GM12891 (cell line): ENCODE measurements around the gene TFAM.

Source experiments
- PAX5 ChIP-seq: IDR thresholded peaks from 2 replicates; pipeline ENCODE4 v1.6.1; 2011; ENCODE audit warnings: low read length, moderate library complexity, mild to moderate bottlenecking; ENCODE audit not compliant: insufficient read depth, severe bottlenecking
- POLR2A ChIP-seq: IDR thresholded peaks from 2 replicates; pipeline ENCODE4 v1.6.1; 2011; ENCODE audit warnings: low read depth, low read length, control low read depth
- POLR2AphosphoS5 ChIP-seq: IDR thresholded peaks from 2 replicates; pipeline ENCODE4 v1.6.1; 2011; ENCODE audit warnings: low read depth, low read length, control low read depth
- TAF1 ChIP-seq: IDR thresholded peaks from 2 replicates; pipeline ENCODE4 v1.6.1; 2011; ENCODE audit warnings: low read depth, low read length, control low read depth

DNA sequence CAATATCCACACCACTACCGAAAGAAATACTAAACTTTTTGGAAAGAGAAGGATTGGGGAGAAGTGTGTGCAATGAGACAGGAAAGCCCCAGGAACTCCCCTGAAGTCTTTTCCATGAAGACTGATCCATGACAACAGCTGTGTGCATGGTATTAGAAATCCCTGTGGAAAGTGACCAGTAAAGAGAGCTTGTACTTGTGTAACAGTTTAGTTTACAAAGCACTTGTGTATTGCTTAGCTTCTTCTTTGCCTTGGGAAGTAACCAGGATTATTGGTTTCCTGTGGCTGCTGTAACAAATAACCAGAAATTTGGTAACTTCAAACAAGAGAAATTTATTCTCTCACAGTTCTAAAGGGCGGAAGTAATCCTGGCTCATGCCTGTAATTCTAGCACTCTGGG, 18.8 kb downstream of the TFAM start:
- TF ChIP-seq POLR2A = no peak
- no peak for TF ChIP-seq PAX5
- TF ChIP-seq POLR2AphosphoS5 = no peak
- TF ChIP-seq TAF1 = no peak
